ENCODE measurements around the gene ZNF280A.

DNA sequence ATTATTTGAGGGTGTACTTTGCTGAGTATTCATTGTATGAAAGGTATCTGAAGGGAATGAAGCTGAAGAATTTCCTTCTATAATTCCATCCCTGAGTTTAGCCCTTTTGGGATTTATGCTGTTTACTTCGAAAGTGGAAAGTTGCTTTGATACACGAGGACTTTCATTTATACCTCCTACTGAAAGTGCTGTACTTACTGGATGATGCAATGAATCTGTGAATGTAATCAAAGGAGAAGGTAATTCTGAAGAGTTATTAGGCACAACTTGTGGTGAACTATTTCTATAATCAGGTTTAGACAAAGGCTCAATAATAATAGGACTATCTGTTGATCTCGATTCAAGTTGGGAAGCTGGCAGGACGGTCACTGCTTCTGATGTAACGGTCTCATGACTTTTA is 31.3 kb downstream of the ZNF280A start:
- TF ChIP-seq POLR2A (IDR thresholded peaks at IDR 0.05; ENCODE audit: low read length) (no peak), GATA1 (IDR thresholded peaks at IDR 0.05; ENCODE audit: low read depth, low read length) (no peak)

Data from erythroblast (primary cell).